Gastrocnemius medialis (tissue), 4 donors: Measurements from ENCODE around the gene CHRNA3. TPM values are rescaled to one million over a fixed set of nuclear protein-coding genes. Genes with fewer than 3 reads are reported as not detected.

Source experiments
- ATAC-seq, 2 donors: fragments of 150-250 bp; one replicate each; pipeline ENCODE4 v1.9.1; 2016
- DNase-seq, 2 donors: peaks; one replicate each; pipeline ENCODE4 v3.0.0-alpha.2; 2019
- H3K27ac ChIP-seq, 4 donors: fragments of 200-600 bp; sonication (generic); 1 replicate in 1 of 4; 2 replicates in 3 of 4; pipeline ENCODE4 v1.5.1; 2016 to 2018; ENCODE audit warnings: mild to moderate bottlenecking in 2 of 4, moderate library complexity in 1 of 4
- H3K27me3 ChIP-seq, 3 donors: fragments of 200-600 bp; sonication (generic) in 2 of 3; 1 replicate in 1 of 3; 2 replicates in 2 of 3; pipeline versions ENCODE4 v1.5.1 to v1.6.0; 2016 to 2019; ENCODE audit warnings: mild to moderate bottlenecking in 1 of 3, moderate library complexity in 1 of 3
- H3K36me3 ChIP-seq, 2 donors: fragments of 200-600 bp; sonication (generic) in 1 of 2; one replicate each; pipeline ENCODE4 v1.5.1; 2017 to 2018
- H3K4me1 ChIP-seq, 2 donors: fragments of 200-600 bp; sonication (generic) in 1 of 2; one replicate each; pipeline ENCODE4 v1.5.1; 2016 to 2017; ENCODE audit warnings: mild to moderate bottlenecking in 2 of 2
- H3K4me3 ChIP-seq, 4 donors: fragments of 200-600 bp; sonication (generic) in 3 of 4; 1 replicate in 1 of 4; 2 replicates in 3 of 4; pipeline ENCODE4 v1.5.1; 2016 to 2019; ENCODE audit warnings: mild to moderate bottlenecking in 2 of 4
- H3K9me3 ChIP-seq, 3 donors: fragments of 200-600 bp; sonication (generic) in 2 of 3; 1 replicate in 1 of 3; 2 replicates in 2 of 3; pipeline ENCODE4 v1.5.1; 2016 to 2019
- POLR2A ChIP-seq, 2 donors: fragments of 450-650 bp; IDR thresholded peaks; one replicate each; pipeline ENCODE4 v1.6.1; 2017; ENCODE audit warnings: antibody characterized with exemption in 2 of 2, mild to moderate bottlenecking in 2 of 2, moderate library complexity in 2 of 2
- in situ Hi-C, 4 donors: fragments of 200-750 bp; cut with MboI; loops; one replicate each; pipeline versions ENCODE4 v1.15.0 to v1.8.0; 2017; ENCODE audit warnings: low sequenced_read_pairs in 4 of 4
- intact Hi-C: fragments of 100-400 bp; cut with DNase I; formaldehyde crosslinking; loops from one replicate; pipeline ENCODE4 v1.15.1; 2023; ENCODE audit warnings: low total_unique reads
- total RNA-seq, 4 donors: library from RNA; depleted of rRNA; stranded (reverse); fragments of >200 nt; gene quantifications; one replicate each; pipeline versions ENCODE4 v1.1.0 to v1.2.3, GENCODE V29; 2016
- TF ChIP-seq, protein P1 (sequence below), 5 experiments: fragments of 450-650 bp in 3 of 5; fragments of 200-600 bp in 2 of 5; sonication (generic) in 2 of 5; IDR thresholded peaks in 4 of 5; conservative IDR thresholded peaks in 1 of 5; 1 replicate in 4 of 5; 2 replicates in 1 of 5; pipeline ENCODE4 v1.5.1; 2016 to 2019; ENCODE audit warnings: antibody characterized with exemption in 5 of 5, mild to moderate bottlenecking in 3 of 5, moderate library complexity in 3 of 5

CHRNA3 gene
- total RNA-seq, 4 donors from 2014 or later: 0.11 TPM; not detected in 3

DNA sequence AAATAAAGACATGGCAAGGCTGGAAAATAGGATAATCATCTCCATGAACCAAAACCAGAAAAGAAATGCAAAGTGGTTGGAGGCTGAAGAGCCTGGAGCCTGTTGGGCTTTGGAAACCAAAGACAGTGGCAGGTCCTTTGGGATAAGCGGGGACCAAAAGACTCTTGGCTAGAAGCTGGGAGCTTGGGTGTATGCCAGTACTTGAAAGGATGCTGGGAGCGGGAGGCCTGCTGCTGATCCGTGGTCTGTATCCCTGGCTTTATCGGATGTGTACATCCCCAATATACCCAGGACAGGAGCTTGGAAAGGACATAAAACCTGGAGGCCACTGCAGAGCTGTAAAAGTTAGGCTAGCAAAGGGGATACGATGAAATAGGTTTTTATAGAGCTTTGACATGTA lies 21.5 kb upstream of the CHRNA3 start:
- Histone ChIP-seq H3K9me3 (no peaks in the 10 kb centered on the region), H3K27ac (no peak overlapping the region), H3K27me3 (peaks cover 0 to 15% (median 13%) of the 10 kb centered on the region in 3 donors), H3K4me1 (peaks cover 5 to 8% of the 10 kb centered on the region in 2 donors), H3K4me3 (no peak overlapping the region), H3K36me3 (no peaks in the 10 kb centered on the region)
- DNase-seq (no peak), ATAC-seq (no peak)
- in situ Hi-C loops: loop anchor here in 1 of 4 donors (25.0 kb wide), 1 partner anchor 545 kb away; no protein-coding TSS in a partner anchor
- TF ChIP-seq POLR2A (IDR thresholded peaks at IDR 0.05): no peak
- TF ChIP-seq, protein P1, sequence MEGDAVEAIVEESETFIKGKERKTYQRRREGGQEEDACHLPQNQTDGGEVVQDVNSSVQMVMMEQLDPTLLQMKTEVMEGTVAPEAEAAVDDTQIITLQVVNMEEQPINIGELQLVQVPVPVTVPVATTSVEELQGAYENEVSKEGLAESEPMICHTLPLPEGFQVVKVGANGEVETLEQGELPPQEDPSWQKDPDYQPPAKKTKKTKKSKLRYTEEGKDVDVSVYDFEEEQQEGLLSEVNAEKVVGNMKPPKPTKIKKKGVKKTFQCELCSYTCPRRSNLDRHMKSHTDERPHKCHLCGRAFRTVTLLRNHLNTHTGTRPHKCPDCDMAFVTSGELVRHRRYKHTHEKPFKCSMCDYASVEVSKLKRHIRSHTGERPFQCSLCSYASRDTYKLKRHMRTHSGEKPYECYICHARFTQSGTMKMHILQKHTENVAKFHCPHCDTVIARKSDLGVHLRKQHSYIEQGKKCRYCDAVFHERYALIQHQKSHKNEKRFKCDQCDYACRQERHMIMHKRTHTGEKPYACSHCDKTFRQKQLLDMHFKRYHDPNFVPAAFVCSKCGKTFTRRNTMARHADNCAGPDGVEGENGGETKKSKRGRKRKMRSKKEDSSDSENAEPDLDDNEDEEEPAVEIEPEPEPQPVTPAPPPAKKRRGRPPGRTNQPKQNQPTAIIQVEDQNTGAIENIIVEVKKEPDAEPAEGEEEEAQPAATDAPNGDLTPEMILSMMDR (IDR thresholded peaks at IDR 0.05 in 4 of 5, conservative IDR thresholded peaks at IDR 0.05 in 1 of 5): no peak
- intact Hi-C loops: no loop called here

DNA sequence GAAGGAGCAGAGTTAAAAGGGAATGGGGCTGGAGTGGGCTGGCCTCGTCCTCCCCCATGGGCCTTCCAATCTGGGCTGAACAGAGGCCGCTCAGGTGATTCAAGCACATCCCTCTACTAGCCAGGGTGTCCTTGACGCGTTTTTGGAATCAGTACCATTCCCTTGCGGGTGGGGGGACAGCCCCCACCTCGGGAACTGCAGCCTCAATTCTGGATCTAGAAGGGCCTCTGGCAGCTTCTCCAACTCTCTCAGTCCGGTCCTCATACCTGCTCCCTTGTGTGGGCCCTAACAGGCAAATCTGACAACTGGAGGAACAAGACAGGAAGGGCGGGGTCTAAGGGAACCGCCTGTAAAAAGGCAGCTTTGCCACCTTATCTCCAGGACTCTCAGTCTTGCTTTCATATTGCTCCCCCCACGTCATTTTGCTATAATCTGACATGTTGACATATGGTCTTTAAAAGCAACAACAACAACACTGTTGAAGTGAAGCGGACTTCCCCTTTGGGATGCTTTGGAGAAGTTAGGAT lies 21.0 kb upstream of the CHRNA3 start:
- intact Hi-C loops: no loop called here

DNA sequence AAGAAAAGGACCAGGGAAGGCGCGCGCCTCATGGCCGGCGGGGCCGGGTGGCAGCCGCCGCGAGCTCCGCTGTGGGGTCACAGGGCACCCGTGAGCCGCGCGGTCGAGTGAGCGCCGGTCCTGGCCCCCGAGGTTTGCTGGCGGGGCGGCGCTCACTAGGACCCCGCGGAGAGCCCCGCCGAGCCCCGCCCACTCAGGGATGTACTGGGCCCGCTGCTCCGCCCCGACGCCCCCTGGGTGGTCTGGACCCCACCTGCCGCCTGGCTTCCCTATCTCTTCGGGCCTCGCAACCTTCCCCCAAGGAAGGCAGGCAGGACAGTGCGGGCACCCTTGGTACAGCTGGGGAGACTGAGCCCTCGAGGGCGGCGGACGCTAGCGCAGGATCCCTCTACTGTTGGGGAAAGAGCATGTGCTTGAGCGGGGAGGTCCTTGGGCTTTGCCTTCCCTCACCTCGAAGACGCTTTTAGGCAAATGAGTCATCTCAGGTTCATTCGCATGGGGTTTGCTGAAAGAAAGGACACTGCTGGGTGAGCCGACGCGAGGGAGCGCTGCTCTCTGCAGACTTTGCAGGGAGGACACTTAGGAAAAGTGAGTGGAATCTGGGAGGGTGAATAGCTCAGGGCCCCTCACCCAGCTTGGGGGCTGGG lies 20.4 kb upstream of the CHRNA3 start, which contains the start of gene CHRNB4:
Gene CHRNB4 (minus strand): TSS at position 109 of the 647 bp plus-strand sequence. CDS start 77 bp downstream, at position 32.
- intact Hi-C loops: no loop called here

More for the DNA sequence above, 21.0 kb upstream of the CHRNA3 start:
- H3K9me3 ChIP-seq: no peaks in the 10 kb centered on the region
- peaks cover 5 to 8% of the 10 kb centered on the region in 2 donors for H3K4me1 ChIP-seq
- no peak for DNase-seq
- H3K27me3 ChIP-seq: peaks cover 0 to 15% (median 13%) of the 10 kb centered on the region in 3 donors
- no peak for ATAC-seq
- no peak for TF ChIP-seq POLR2A (IDR thresholded peaks at IDR 0.05)
- TF ChIP-seq, protein P1 (IDR thresholded peaks at IDR 0.05 in 4 of 5, conservative IDR thresholded peaks at IDR 0.05 in 1 of 5): no peak
- H3K27ac ChIP-seq: no peak overlapping the region
- no peak overlapping the region for H3K4me3 ChIP-seq
- H3K36me3 ChIP-seq: no peaks in the 10 kb centered on the region
- in situ Hi-C loops: loop anchor here in 1 of 4 donors (25.0 kb wide), 1 partner anchor 545 kb away; no protein-coding TSS in a partner anchor

DNA sequence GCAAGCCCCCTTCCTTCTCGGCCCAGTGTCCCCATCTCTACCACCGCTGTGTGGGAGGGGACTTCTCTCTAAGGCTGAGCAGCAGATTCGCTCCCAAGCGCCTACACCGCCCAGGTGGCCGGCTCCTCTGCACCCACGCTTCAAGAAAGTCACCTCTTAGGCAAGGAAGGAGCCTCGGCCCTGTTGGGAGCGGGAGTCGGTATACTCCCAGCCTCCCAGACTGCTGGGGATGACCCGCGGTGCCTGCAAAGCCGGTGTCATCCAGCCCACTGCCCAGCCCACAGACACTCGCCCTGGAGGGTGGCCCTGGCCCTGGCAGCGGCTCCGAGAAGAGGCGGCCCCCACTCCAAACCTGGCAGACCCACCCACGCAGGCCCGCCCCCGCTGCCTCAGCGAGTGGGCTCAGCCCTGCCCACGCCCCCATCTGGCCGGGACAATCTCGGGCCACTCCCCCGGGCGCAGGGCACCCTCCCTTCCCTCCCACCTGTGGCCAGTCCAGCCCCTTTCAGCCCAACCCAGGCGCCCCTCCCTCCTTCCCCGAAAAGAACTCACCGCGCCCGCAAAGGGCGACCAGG lies 19.8 kb upstream of the CHRNA3 start:
- H3K9me3 ChIP-seq: no peaks in the 10 kb centered on the region
- ATAC-seq (no peak), DNase-seq (no peak)
- intact Hi-C loops: no loop called here
- H3K27ac ChIP-seq: no peak overlapping the region
- H3K27me3 ChIP-seq: peaks cover 0 to 15% (median 13%) of the 10 kb centered on the region in 3 donors
- H3K36me3 ChIP-seq: no peaks in the 10 kb centered on the region
- no peak for TF ChIP-seq POLR2A (IDR thresholded peaks at IDR 0.05)
- TF ChIP-seq, protein P1 (IDR thresholded peaks at IDR 0.05 in 4 of 5, conservative IDR thresholded peaks at IDR 0.05 in 1 of 5): no peak
- peaks cover 5 to 8% of the 10 kb centered on the region in 2 donors for H3K4me1 ChIP-seq
- H3K4me3 ChIP-seq: peak overlapping the region; percentile 43 to 60 (median 45)
- in situ Hi-C loops: loop anchor here in 1 of 4 donors (25.0 kb wide), 1 partner anchor 547 kb away; no protein-coding TSS in a partner anchor

More for the DNA sequence above, 20.4 kb upstream of the CHRNA3 start, which contains the start of gene CHRNB4:
- peaks cover 0 to 15% (median 13%) of the 10 kb centered on the region in 3 donors for H3K27me3 ChIP-seq
- DNase-seq (no peak), ATAC-seq (no peak)
- in situ Hi-C loops: loop anchor here in 1 of 4 donors (25.0 kb wide), 1 partner anchor 546 kb away; no protein-coding TSS in a partner anchor
- peaks cover 5 to 8% of the 10 kb centered on the region in 2 donors for H3K4me1 ChIP-seq
- no peak within 1 kb of the TSS for H3K27ac ChIP-seq
- H3K36me3 ChIP-seq: no peaks in the 10 kb centered on the region
- no peaks in the 10 kb centered on the region for H3K9me3 ChIP-seq
- TF ChIP-seq, protein P1 (IDR thresholded peaks at IDR 0.05 in 4 of 5, conservative IDR thresholded peaks at IDR 0.05 in 1 of 5): no peak
- no peak for TF ChIP-seq POLR2A (IDR thresholded peaks at IDR 0.05)
- H3K4me3 ChIP-seq: peak within 1 kb of the TSS; percentile 43 to 60 (median 45)
